Measurements from ENCODE around the gene LENG9. TPM values are rescaled to one million over a fixed set of nuclear protein-coding genes. Genes with fewer than 3 reads are reported as not detected.

LENG9 gene
- total and polyA plus RNA-seq, 7 experiments from 2014 or later = 0.09 to 6.1 (median 3.6) TPM

DNA sequence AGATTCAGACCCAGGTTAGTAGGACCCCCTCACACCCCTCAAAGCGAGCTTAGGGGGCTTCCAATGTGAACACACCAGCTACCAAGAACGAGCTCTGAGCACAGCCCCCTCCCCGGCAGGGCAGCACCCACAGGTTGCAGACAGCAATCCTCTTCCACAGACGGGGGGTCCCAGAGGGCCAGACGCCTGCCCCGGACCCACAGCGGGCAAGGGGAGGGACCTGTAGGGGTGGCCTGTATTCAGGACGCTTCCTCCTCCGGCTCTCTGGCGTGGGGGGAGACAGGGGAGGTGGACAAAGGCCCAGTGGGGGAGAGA lies 43.6 kb downstream of the LENG9 start:
- peaks cover 17 to 50% (median 33%) of the 10 kb centered on the region in 5 donors for H3K27me3 Mint-ChIP-seq

DNA sequence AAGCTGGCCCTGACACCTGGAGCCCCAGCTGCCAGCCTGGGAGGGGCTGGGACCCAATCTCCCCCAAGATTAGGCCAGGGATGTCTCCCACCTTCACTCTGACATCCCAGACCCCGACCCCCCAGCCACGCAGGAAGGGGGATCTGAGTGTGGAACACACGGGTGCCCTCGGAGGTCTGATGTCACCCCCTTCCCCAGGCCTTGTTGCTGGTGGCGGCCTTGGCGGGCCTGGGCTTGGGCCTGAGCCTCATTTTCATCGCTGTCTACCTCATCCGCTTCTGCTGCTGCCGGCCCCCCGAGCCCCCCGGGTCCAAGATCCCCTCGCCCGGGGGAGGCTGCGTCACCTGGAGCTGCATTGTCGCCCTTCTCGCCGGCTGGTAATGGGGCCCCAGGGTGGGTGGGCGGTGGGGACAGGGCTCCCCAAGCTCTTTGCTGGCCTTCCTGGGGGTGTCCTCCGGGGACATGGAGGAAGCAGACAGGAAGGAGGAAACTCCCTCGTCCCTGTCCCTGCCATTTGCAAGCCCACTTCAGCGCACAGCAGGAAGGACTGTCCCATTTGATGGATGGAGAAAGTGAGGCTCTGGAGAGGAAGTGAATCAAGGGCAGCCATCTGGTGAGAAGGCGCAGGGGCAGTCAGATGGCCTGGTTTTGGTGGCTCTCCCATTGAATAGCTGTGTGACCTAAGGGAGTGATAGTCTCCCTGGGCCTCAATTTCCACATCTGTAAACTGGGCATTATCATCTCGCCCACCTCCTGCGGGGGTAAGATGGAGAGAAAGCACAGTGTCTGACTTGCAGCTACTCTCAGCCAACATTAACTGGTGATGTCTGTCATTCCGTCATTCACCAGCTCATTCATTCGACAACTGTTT lies 44.4 kb downstream of the LENG9 start:
- H3K36me3 ChIP-seq (ENCODE audit: control insufficient read depth in 2 of 3, insufficient read depth in 3 of 3, low read length in 3 of 3) = no peaks in the 10 kb centered on the region
- H3K4me3 ChIP-seq (ENCODE audit: low read length) = no peak overlapping the region
- H3K9me3 ChIP-seq (ENCODE audit: control insufficient read depth in 2 of 3, low read length in 3 of 3) = no peaks in the 10 kb centered on the region
- intact Hi-C loops (cut with micrococcal nuclease) = no loop called here
- H3K27me3 ChIP-seq (ENCODE audit: control insufficient read depth in 2 of 2, insufficient read depth in 2 of 2, low read length in 2 of 2) = peaks cover 0 to 15% of the 10 kb centered on the region in 2 donors
- no peak overlapping the region for H3K27ac ChIP-seq (ENCODE audit: low read depth, low read length)
- peaks cover 0 to 11% of the 10 kb centered on the region in 2 donors for H3K4me1 ChIP-seq (ENCODE audit: control insufficient read depth in 2 of 2, insufficient read depth in 2 of 2, low read length in 2 of 2)
- DNase-seq = no peak
- ChIA-PET CTCF (interaction anchor here (0.6 kb wide), 1 partner anchor 66 kb away, joined by 3 read pairs; no protein-coding TSS in a partner anchor), POLR2A (interaction anchor here (0.9 kb wide), 1 partner anchor 28 kb away, joined by 6 read pairs; no protein-coding TSS in a partner anchor)
- no peak for ATAC-seq
- no peak overlapping the region for H3K4me3 Mint-ChIP-seq
- H3K36me3 Mint-ChIP-seq = peaks cover 0 to 10% (median 1%) of the 10 kb centered on the region in 5 donors
- peaks cover 0 to 3% (median under 1%) of the 10 kb centered on the region in 11 donors for H3K9me3 Mint-ChIP-seq
- no peak overlapping the region for H3K27ac Mint-ChIP-seq
- peaks cover 26 to 50% (median 39%) of the 10 kb centered on the region in 5 donors for H3K27me3 Mint-ChIP-seq
- peaks cover 14 to 22% (median 17%) of the 10 kb centered on the region in 7 donors for H3K4me1 Mint-ChIP-seq

More for the DNA sequence above, 43.6 kb downstream of the LENG9 start:
- intact Hi-C loops (cut with micrococcal nuclease) = no loop called here
- Mint-ChIP-seq H3K27ac (no peak overlapping the region), H3K36me3 (peaks cover 0 to 9% (median 0%) of the 10 kb centered on the region in 5 donors), H3K4me3 (no peak overlapping the region), H3K9me3 (peaks cover 0 to 3% (median 0%) of the 10 kb centered on the region in 11 donors), H3K4me1 (peaks cover 14 to 22% (median 17%) of the 10 kb centered on the region in 7 donors)
- H3K4me3 ChIP-seq (ENCODE audit: low read length) = no peak overlapping the region
- H3K27me3 ChIP-seq (ENCODE audit: control insufficient read depth in 2 of 2, insufficient read depth in 2 of 2, low read length in 2 of 2) = peaks cover 0 to 8% of the 10 kb centered on the region in 2 donors
- ChIA-PET CTCF (no interaction called here), POLR2A (interaction anchor here (0.9 to 1.5 kb wide), 3 partner anchors 10 to 29 kb away, joined by 3 to 6 read pairs (median 4); partner anchors contain the start of gene LENG8)
- H3K36me3 ChIP-seq (ENCODE audit: control insufficient read depth in 2 of 3, insufficient read depth in 3 of 3, low read length in 3 of 3) = no peaks in the 10 kb centered on the region
- peaks cover 0 to 11% of the 10 kb centered on the region in 2 donors for H3K4me1 ChIP-seq (ENCODE audit: control insufficient read depth in 2 of 2, insufficient read depth in 2 of 2, low read length in 2 of 2)
- DNase-seq (no peak), ATAC-seq (no peak)
- no peak overlapping the region for H3K27ac ChIP-seq (ENCODE audit: low read depth, low read length)
- no peaks in the 10 kb centered on the region for H3K9me3 ChIP-seq (ENCODE audit: control insufficient read depth in 2 of 3, low read length in 3 of 3)

DNA sequence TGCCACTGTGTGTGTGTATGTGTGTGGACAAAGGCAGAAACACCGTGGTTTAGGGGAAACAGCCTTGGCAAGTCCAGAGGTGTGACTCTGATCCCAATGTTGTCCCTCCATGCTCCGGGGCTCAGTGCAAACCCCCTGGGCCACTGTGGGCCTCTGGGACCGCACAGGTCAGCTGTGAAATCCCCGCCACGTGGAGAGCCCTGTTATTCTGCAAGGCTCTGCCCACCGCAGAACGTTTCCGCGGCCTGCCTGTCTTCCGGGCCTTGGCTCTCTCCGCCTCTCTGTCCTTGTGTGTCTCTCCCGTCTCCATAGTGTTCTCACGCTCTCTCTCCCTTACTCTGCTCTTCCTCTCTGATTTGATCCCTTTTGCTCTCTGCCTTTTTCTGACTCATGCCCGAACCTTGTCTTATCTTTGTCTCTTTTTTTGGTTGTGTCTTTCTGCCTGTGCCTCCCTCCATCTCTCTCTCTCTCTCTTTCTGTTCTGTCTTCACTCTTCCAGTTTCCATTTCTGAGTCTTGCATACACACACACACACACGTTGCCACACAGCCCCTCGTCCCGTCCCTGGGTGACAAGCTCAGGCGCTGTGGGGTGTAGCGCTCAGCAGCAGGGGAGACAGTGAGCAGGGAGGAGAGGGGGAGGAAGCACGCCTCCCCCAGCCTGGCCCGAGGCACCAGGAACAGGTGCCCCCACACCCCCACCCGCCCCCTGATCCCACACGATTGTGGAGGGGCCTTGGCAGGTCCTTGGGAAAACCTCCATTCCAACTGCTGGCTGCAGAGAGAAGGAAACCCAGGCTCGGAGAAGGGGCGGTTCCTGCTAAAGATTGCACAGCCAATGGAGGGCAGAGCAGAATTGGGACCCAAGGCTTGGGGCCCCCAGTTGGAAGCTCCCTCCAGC lies 45.3 kb downstream of the LENG9 start:
- peak overlapping the region in 2 of 9 donors; percentile 28 to 89 for H3K27ac Mint-ChIP-seq
- H3K27ac ChIP-seq (ENCODE audit: low read depth, low read length) = no peak overlapping the region
- H3K27me3 ChIP-seq (ENCODE audit: control insufficient read depth in 2 of 2, insufficient read depth in 2 of 2, low read length in 2 of 2) = peaks cover 0 to 15% of the 10 kb centered on the region in 2 donors
- POLR2A ChIA-PET = no interaction called here
- peaks cover 29 to 46% (median 40%) of the 10 kb centered on the region in 5 donors for H3K27me3 Mint-ChIP-seq
- intact Hi-C loops (cut with micrococcal nuclease) = no loop called here
- H3K4me3 Mint-ChIP-seq = peak overlapping the region; percentile 12 to 84 (median 64)
- no peaks in the 10 kb centered on the region for H3K9me3 ChIP-seq (ENCODE audit: control insufficient read depth in 2 of 3, low read length in 3 of 3)
- ATAC-seq (peak; percentile 65), DNase-seq (no peak)
- no peaks in the 10 kb centered on the region for H3K36me3 ChIP-seq (ENCODE audit: control insufficient read depth in 2 of 3, insufficient read depth in 3 of 3, low read length in 3 of 3)
- peaks cover 0 to 13% (median 3%) of the 10 kb centered on the region in 5 donors for H3K36me3 Mint-ChIP-seq
- H3K4me1 Mint-ChIP-seq = peaks cover 14 to 22% (median 20%) of the 10 kb centered on the region in 7 donors
- CTCF ChIA-PET = interaction anchor here (0.6 kb wide), 1 partner anchor 65 kb away, joined by 3 read pairs; no protein-coding TSS in a partner anchor
- H3K4me3 ChIP-seq (ENCODE audit: low read length) = no peak overlapping the region
- H3K4me1 ChIP-seq (ENCODE audit: control insufficient read depth in 2 of 2, insufficient read depth in 2 of 2, low read length in 2 of 2) = peaks cover 0 to 11% of the 10 kb centered on the region in 2 donors
- peaks cover 0 to 10% (median 3%) of the 10 kb centered on the region in 11 donors for H3K9me3 Mint-ChIP-seq

DNA sequence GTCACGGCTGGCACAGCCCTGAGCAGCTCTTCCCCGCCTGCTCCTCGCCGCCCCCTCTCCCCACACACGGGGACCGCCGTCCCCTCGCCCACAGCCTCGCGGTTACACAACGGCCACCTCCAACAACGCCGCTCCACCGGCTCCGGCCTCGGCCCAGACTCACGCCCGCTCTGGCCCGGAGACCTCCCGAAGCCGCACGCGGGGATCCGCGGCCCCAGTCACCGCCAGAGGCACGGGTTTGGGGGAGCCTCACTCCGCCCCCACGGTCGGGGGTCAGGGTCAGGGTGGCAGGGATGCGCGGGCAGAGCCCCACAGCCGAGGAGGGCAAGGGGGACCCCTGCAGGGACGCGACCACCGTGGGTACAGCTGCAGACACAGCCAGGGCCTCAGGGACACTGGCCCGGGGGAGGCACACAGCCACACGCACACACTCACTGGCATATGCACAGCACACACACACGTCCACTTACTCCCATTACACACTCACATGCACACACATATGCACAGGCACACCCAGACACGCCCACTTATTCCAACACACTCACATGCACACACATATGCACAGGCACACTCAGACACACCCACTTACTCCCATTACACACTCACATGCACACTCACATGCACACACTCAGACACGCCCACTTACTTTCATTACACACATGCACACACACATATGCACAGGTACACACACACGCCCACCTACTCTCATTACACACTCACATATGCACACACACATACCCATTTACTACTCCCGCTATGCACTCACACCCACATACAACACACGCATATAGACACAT lies 46.7 kb downstream of the LENG9 start:
- no peak overlapping the region for H3K27ac Mint-ChIP-seq
- H3K27me3 ChIP-seq (ENCODE audit: control insufficient read depth in 2 of 2, insufficient read depth in 2 of 2, low read length in 2 of 2) = peaks cover 0 to 15% of the 10 kb centered on the region in 2 donors
- H3K9me3 Mint-ChIP-seq = peaks cover 0 to 10% (median 3%) of the 10 kb centered on the region in 11 donors
- peaks cover 0 to 13% (median 3%) of the 10 kb centered on the region in 5 donors for H3K36me3 Mint-ChIP-seq
- ChIA-PET CTCF (no interaction called here), POLR2A (no interaction called here)
- H3K36me3 ChIP-seq (ENCODE audit: control insufficient read depth in 2 of 3, insufficient read depth in 3 of 3, low read length in 3 of 3) = no peaks in the 10 kb centered on the region
- H3K4me1 Mint-ChIP-seq = peaks cover 14 to 22% (median 20%) of the 10 kb centered on the region in 7 donors
- no peak for ATAC-seq
- no peak overlapping the region for H3K4me3 ChIP-seq (ENCODE audit: low read length)
- intact Hi-C loops (cut with micrococcal nuclease) = no loop called here
- peaks cover 36 to 47% (median 40%) of the 10 kb centered on the region in 5 donors for H3K27me3 Mint-ChIP-seq
- H3K4me3 Mint-ChIP-seq = peak overlapping the region in 6 of 10 donors; percentile 1 to 60 (median 16)
- H3K27ac ChIP-seq (ENCODE audit: low read depth, low read length) = no peak overlapping the region
- DNase-seq = no peak
- H3K4me1 ChIP-seq (ENCODE audit: control insufficient read depth in 2 of 2, insufficient read depth in 2 of 2, low read length in 2 of 2) = peaks cover 0 to 11% of the 10 kb centered on the region in 2 donors
- no peaks in the 10 kb centered on the region for H3K9me3 ChIP-seq (ENCODE audit: control insufficient read depth in 2 of 3, low read length in 3 of 3)

DNA sequence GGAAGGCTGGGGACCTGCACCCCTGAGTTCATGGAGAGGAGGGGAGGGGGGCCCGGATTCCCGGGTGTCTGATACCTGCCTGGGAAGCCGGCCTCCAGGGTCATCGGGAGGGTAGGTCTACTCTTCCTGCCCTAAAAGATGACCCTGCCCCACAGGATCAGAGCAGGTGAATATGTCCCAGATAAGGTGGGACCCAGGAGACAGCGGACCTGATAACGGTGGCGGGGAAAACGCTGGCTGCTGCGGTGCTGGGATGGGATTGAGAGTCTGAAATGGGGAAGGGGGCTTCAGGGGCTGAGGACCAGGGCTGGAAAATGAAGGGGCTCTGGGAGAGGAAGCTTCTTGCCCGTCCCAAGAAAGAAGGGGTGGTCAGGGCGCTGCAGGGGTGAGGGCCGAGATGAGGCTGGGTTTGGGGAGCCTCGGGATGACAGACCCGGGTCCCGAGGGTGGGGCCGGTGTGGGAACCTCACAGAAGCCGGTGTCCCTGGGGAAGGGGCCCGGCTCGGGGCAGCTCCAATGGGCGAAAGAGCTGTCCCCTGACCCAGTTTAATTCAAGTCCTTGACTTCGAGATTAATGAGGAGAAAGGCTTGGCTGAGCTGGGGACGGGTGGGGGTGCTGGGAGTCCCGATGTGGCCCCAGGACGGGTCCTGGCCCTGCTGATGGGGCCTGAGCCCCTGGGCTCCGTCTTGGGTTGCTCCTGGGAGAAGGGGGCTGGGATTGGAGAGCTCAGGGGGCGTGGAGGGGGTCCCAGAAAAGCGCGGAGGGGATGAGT lies 47.5 kb downstream of the LENG9 start:
- Mint-ChIP-seq H3K36me3 (peaks cover 0 to 13% (median 3%) of the 10 kb centered on the region in 5 donors), H3K9me3 (peaks cover 0 to 10% (median 3%) of the 10 kb centered on the region in 11 donors), H3K27me3 (peaks cover 38 to 47% (median 40%) of the 10 kb centered on the region in 5 donors), H3K4me3 (peak overlapping the region in 2 of 10 donors; percentile 53 to 71), H3K27ac (no peak overlapping the region), H3K4me1 (peaks cover 14 to 22% (median 20%) of the 10 kb centered on the region in 7 donors)
- Histone ChIP-seq H3K4me3 (ENCODE audit: low read length) (no peak overlapping the region), H3K4me1 (ENCODE audit: control insufficient read depth in 2 of 2, insufficient read depth in 2 of 2, low read length in 2 of 2) (peaks cover 0 to 11% of the 10 kb centered on the region in 2 donors), H3K9me3 (ENCODE audit: control insufficient read depth in 2 of 3, low read length in 3 of 3) (no peaks in the 10 kb centered on the region), H3K27ac (ENCODE audit: low read depth, low read length) (no peak overlapping the region), H3K27me3 (ENCODE audit: control insufficient read depth in 2 of 2, insufficient read depth in 2 of 2, low read length in 2 of 2) (peaks cover 0 to 15% of the 10 kb centered on the region in 2 donors), H3K36me3 (ENCODE audit: control insufficient read depth in 2 of 3, insufficient read depth in 3 of 3, low read length in 3 of 3) (no peaks in the 10 kb centered on the region)
- DNase-seq (no peak), ATAC-seq (no peak)
- CTCF ChIA-PET = no interaction called here
- POLR2A ChIA-PET = interaction anchor here (1.3 kb wide), 1 partner anchor 33 kb away, joined by 3 read pairs; the partner anchor contains the start of gene LENG8
- intact Hi-C loops (cut with micrococcal nuclease) = no loop called here
